Measurements from ENCODE around the gene ING5. TPM values are rescaled to one million over a fixed set of nuclear protein-coding genes. Genes with fewer than 3 reads are reported as not detected.

Gene ING5
- total and polyA plus RNA-seq, 2 donors (not counting 3 experiments of a cell fraction or from before 2014, with no cell fraction given) = 24.5 to 33.4 TPM

- H3K9ac ChIP-seq (replicated peaks; ENCODE audit: extremely low read depth, insufficient read depth, low read length) = no peak overlapping the region
- H3K27me3 ChIP-seq (ENCODE audit: control insufficient read depth in 2 of 2, insufficient read depth in 2 of 2, low read length in 2 of 2) = no peaks in the 10 kb centered on the region
- H3K9me1 ChIP-seq (replicated peaks; ENCODE audit: control insufficient read depth, extremely low read depth, insufficient read depth, low read length) = no peaks in the 10 kb centered on the region
- dilution Hi-C loops (cut with MboI; ENCODE audit: extremely low pct_ligation_motif_present, low sequenced_read_pairs) = no loop called here
- no peaks in the 10 kb centered on the region for H3K4me1 ChIP-seq (ENCODE audit: control insufficient read depth, extremely low read depth, insufficient read depth, low read length)
- BruUV-seq (replicated peaks) = no TSS peak
- CTCF ChIA-PET = no interaction called here
- H3K4me3 ChIP-seq (replicated peaks in 1 of 3; ENCODE audit: insufficient read depth in 1 of 3, low read depth in 1 of 3, low read length in 3 of 3) = no peak overlapping the region
- no peaks in the 10 kb centered on the region for H3K9me3 ChIP-seq (replicated peaks; ENCODE audit: control insufficient read depth, insufficient read depth, low read length)
- H2AFZ ChIP-seq (ENCODE audit: low read depth, low read length) = no peak overlapping the region
- DNase-seq (ENCODE audit: low read depth, low spot score) = no peak
- H3K27ac ChIP-seq (ENCODE audit: insufficient read depth, low read depth, low read length) = no peak overlapping the region
- H4K20me1 ChIP-seq (replicated peaks; ENCODE audit: control insufficient read depth, extremely low read depth, insufficient read depth, low read length) = no peaks in the 10 kb centered on the region
- H3K36me3 ChIP-seq (ENCODE audit: control insufficient read depth in 2 of 2, extremely low read depth in 1 of 2, insufficient read depth in 2 of 2, low read length in 2 of 2) = peaks cover 2 to 39% of the 10 kb centered on the region in 2 experiments
- no peak overlapping the region for H3K4me2 ChIP-seq (ENCODE audit: insufficient read depth, low read length)
- H3K79me2 ChIP-seq (ENCODE audit: control insufficient read depth, insufficient read depth, low read length) = no peaks in the 10 kb centered on the region
- intact Hi-C loops (cut with micrococcal nuclease) = no loop called here
- TF ChIP-seq POLR2AphosphoS5 (IDR thresholded peaks at IDR 0.05; ENCODE audit: insufficient read depth, low read depth, low read length) (no peak), EZH2 (IDR thresholded peaks at IDR 0.05; ENCODE audit: borderline replicate concordance, low read depth, low read length, severe bottlenecking) (no peak)
- FAIRE-seq = no peak
- POLR2A ChIA-PET = no interaction called here
These were observed 29.3 kb upstream of the ING5 start for GRCh38 chr2:241672243-241673188.

- Histone ChIP-seq H3K4me3 (replicated peaks in 1 of 3; ENCODE audit: insufficient read depth in 1 of 3, low read depth in 1 of 3, low read length in 3 of 3) (no peak overlapping the region), H2AFZ (ENCODE audit: low read depth, low read length) (no peak overlapping the region), H3K9me1 (replicated peaks; ENCODE audit: control insufficient read depth, extremely low read depth, insufficient read depth, low read length) (no peaks in the 10 kb centered on the region), H3K79me2 (ENCODE audit: control insufficient read depth, insufficient read depth, low read length) (no peaks in the 10 kb centered on the region), H3K4me2 (ENCODE audit: insufficient read depth, low read length) (no peak overlapping the region), H3K27me3 (ENCODE audit: control insufficient read depth in 2 of 2, insufficient read depth in 2 of 2, low read length in 2 of 2) (no peaks in the 10 kb centered on the region), H3K9me3 (replicated peaks; ENCODE audit: control insufficient read depth, insufficient read depth, low read length) (no peaks in the 10 kb centered on the region), H3K36me3 (ENCODE audit: control insufficient read depth in 2 of 2, extremely low read depth in 1 of 2, insufficient read depth in 2 of 2, low read length in 2 of 2) (peaks cover 2 to 41% of the 10 kb centered on the region in 2 experiments), H3K9ac (replicated peaks; ENCODE audit: extremely low read depth, insufficient read depth, low read length) (no peak overlapping the region), H3K4me1 (ENCODE audit: control insufficient read depth, extremely low read depth, insufficient read depth, low read length) (no peaks in the 10 kb centered on the region), H4K20me1 (replicated peaks; ENCODE audit: control insufficient read depth, extremely low read depth, insufficient read depth, low read length) (no peaks in the 10 kb centered on the region), H3K27ac (ENCODE audit: insufficient read depth, low read depth, low read length) (no peak overlapping the region)
- no peak for FAIRE-seq
- no peak for DNase-seq (ENCODE audit: low read depth, low spot score)
- ChIA-PET CTCF (no interaction called here), POLR2A (no interaction called here)
- dilution Hi-C loops (cut with MboI; ENCODE audit: extremely low pct_ligation_motif_present, low sequenced_read_pairs) (no loop called here), intact Hi-C loops (cut with micrococcal nuclease) (no loop called here)
- TF ChIP-seq POLR2AphosphoS5 (IDR thresholded peaks at IDR 0.05; ENCODE audit: insufficient read depth, low read depth, low read length) (no peak), CTCF (IDR thresholded peaks at IDR 0.05; ENCODE audit: extremely low read depth in 1 of 2, insufficient read depth in 1 of 2, low read depth in 1 of 2, low read length in 2 of 2) (no peak), JUN (IDR thresholded peaks at IDR 0.05; ENCODE audit: borderline replicate concordance, insufficient read depth, insufficient read length, low read depth) (no peak), MYC (IDR thresholded peaks at IDR 0.05; ENCODE audit: low read depth, low read length) (no peak), POLR2A (IDR thresholded peaks at IDR 0.05; ENCODE audit: low read depth, low read length) (no peak), GATA2 (IDR thresholded peaks at IDR 0.05; ENCODE audit: insufficient read depth, insufficient read length, low read depth, low read length) (no peak), EZH2 (IDR thresholded peaks at IDR 0.05; ENCODE audit: borderline replicate concordance, low read depth, low read length, severe bottlenecking) (no peak), FOS (IDR thresholded peaks at IDR 0.05; ENCODE audit: borderline replicate concordance, insufficient read depth, low read length) (no peak), MAX (IDR thresholded peaks at IDR 0.05; ENCODE audit: insufficient read depth, insufficient read length) (no peak)
- no TSS peak for BruUV-seq (replicated peaks)
These were observed 28.6 kb upstream of the ING5 start for GRCh38 chr2:241673189-241673663.

Data from endothelial cell of umbilical vein (primary cell).